RWPE2 (cell line): Measurements from ENCODE around the gene GLB1L2.

Experiments
- ATAC-seq: fragments of 200-7000 bp; cut with Tn5 transposase; 3 replicates; pipeline ENCODE4 v1.9.1; 2021; ENCODE audit warnings: low read depth
- DNase-seq: peaks from one replicate; pipeline ENCODE4 v3.0.0-alpha.2; 2020; ENCODE audit warnings: low spot score
- H3K27ac ChIP-seq: fragments of 450-650 bp; 2 replicates; pipeline ENCODE4 v1.5.1; 2017; ENCODE audit warnings: mild to moderate bottlenecking; ENCODE audit not compliant: poor library complexity, severe bottlenecking
- H3K27me3 ChIP-seq: fragments of 250-450 bp; sonication (Bioruptor Pico); 2 replicates; pipeline ENCODE4 v1.5.1; 2021; ENCODE audit warnings: mild to moderate bottlenecking, moderate library complexity; ENCODE audit not compliant: insufficient read depth, poor library complexity, severe bottlenecking
- H3K36me3 ChIP-seq: fragments of 250-450 bp; sonication (Bioruptor Pico); 2 replicates; pipeline ENCODE4 v1.5.1; 2020; ENCODE audit warnings: low read depth, mild to moderate bottlenecking, moderate library complexity
- H3K4me1 ChIP-seq: fragments of 250-450 bp; sonication (Bioruptor Pico); 2 replicates; pipeline ENCODE4 v1.5.1; 2021; ENCODE audit warnings: mild to moderate bottlenecking, moderate library complexity; ENCODE audit not compliant: insufficient read depth, poor library complexity, severe bottlenecking
- H3K4me3 ChIP-seq: fragments of 250-450 bp; sonication (Bioruptor Pico); 2 replicates; pipeline ENCODE4 v1.5.1; 2021; ENCODE audit warnings: mild to moderate bottlenecking, moderate library complexity; ENCODE audit not compliant: severe bottlenecking
- H3K9me3 ChIP-seq: fragments of 250-450 bp; sonication (Bioruptor Pico); 2 replicates; pipeline ENCODE4 v1.5.1; 2021; ENCODE audit warnings: mild to moderate bottlenecking, moderate library complexity; ENCODE audit not compliant: severe bottlenecking
- TF ChIP-seq, protein P1 (sequence below): fragments of 450-650 bp; IDR thresholded peaks from one replicate; pipeline ENCODE4 v1.5.1; 2017; ENCODE audit warnings: mild to moderate bottlenecking, moderate library complexity; ENCODE audit not compliant: poor library complexity, severe bottlenecking

Gene GLB1L2

DNA sequence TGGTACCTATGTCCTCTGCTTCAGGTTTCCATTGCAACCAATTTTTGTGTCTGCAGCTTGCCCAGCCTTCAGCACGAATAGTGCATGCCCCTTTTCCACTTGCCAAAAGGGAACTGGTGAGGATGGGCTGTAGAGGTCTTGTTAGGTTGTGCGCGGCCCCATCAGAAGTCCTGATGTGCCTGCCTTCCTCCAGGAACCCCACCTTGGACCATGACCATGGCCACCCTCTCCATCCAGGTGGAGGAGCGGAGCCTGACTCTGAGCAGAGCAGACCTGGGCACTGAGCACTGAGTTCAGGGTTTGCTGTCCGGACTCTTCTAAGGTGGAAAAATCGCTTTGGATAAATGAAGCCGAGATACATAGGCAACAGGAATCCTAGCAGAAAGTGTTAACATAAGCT, 6.9 kb downstream of the GLB1L2 start:
- H3K27me3 ChIP-seq, result no peaks in the 10 kb centered on the region
- DNase-seq (no peak), ATAC-seq (no peak)
- no peaks in the 10 kb centered on the region for H3K9me3 ChIP-seq
- no peaks in the 10 kb centered on the region for H3K4me1 ChIP-seq
- no peaks in the 10 kb centered on the region for H3K36me3 ChIP-seq
- H3K27ac ChIP-seq, result no peak overlapping the region
- TF ChIP-seq, protein P1, sequence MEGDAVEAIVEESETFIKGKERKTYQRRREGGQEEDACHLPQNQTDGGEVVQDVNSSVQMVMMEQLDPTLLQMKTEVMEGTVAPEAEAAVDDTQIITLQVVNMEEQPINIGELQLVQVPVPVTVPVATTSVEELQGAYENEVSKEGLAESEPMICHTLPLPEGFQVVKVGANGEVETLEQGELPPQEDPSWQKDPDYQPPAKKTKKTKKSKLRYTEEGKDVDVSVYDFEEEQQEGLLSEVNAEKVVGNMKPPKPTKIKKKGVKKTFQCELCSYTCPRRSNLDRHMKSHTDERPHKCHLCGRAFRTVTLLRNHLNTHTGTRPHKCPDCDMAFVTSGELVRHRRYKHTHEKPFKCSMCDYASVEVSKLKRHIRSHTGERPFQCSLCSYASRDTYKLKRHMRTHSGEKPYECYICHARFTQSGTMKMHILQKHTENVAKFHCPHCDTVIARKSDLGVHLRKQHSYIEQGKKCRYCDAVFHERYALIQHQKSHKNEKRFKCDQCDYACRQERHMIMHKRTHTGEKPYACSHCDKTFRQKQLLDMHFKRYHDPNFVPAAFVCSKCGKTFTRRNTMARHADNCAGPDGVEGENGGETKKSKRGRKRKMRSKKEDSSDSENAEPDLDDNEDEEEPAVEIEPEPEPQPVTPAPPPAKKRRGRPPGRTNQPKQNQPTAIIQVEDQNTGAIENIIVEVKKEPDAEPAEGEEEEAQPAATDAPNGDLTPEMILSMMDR, result no peak
- no peak overlapping the region for H3K4me3 ChIP-seq

DNA sequence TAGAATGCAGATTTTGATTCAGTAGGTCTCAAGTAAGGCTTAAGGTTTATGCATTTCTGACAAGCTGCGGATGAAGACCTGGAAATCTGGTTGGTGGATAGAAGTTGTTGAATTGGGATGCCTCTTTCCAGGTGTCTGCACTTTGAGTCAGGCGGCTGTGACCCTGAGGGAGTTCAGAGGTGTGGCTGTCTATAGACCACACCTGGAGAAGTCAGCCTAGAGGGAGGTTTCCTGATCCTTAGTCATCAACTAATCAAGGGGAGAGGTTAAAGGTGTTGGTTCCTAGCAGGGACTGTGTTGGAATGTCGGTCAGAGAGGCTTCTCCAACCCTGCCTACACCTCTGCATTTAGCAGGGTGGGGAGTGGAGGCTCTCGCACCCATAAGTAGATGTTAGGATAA, 8.0 kb downstream of the GLB1L2 start:
- H3K4me3 ChIP-seq, result no peak overlapping the region

DNA sequence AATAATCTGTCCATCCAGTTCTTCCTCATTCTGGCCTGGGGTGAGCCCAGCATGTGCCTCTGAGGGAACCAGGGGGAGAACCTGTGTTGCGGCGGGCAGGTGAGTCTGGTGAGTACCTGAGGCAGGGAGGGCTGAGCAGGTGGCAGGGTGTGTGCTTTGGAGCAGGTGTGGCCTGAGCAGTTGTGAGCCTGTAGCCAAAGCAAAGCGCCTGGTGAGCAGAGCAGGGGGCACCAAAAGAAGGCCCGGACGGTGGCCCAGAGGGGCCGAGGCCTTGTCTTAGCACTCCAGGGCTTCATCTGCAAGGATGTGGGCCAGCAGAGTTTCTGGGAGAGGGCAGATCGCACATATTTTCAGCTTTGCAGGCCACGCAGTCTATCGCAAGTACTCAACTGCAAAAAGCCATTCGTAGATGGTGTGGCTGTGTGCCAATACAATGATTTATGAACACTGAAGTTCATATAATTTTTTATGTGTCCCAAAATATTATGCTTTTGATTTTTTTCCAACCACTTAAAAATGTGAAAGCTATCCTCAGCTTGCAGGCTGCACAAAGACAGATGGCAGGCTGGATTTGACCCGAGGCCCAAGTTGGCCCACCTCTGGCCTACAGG, 8.7 kb downstream of the GLB1L2 start:
- H3K27ac ChIP-seq, result no peak overlapping the region
- TF ChIP-seq, protein P1, result no peak
- ATAC-seq (no peak), DNase-seq (no peak)
- no peaks in the 10 kb centered on the region for H3K36me3 ChIP-seq
- no peaks in the 10 kb centered on the region for H3K4me1 ChIP-seq
- H3K27me3 ChIP-seq, result no peaks in the 10 kb centered on the region
- no peaks in the 10 kb centered on the region for H3K9me3 ChIP-seq
- H3K4me3 ChIP-seq, result no peak overlapping the region

More for the DNA sequence above, 8.0 kb downstream of the GLB1L2 start:
- TF ChIP-seq, protein P1, result no peak
- H3K27ac ChIP-seq, result no peak overlapping the region
- H3K27me3 ChIP-seq, result no peaks in the 10 kb centered on the region
- no peaks in the 10 kb centered on the region for H3K4me1 ChIP-seq
- H3K9me3 ChIP-seq, result no peaks in the 10 kb centered on the region
- H3K36me3 ChIP-seq, result no peaks in the 10 kb centered on the region
- DNase-seq, result no peak
- ATAC-seq, result peak; percentile 74

DNA sequence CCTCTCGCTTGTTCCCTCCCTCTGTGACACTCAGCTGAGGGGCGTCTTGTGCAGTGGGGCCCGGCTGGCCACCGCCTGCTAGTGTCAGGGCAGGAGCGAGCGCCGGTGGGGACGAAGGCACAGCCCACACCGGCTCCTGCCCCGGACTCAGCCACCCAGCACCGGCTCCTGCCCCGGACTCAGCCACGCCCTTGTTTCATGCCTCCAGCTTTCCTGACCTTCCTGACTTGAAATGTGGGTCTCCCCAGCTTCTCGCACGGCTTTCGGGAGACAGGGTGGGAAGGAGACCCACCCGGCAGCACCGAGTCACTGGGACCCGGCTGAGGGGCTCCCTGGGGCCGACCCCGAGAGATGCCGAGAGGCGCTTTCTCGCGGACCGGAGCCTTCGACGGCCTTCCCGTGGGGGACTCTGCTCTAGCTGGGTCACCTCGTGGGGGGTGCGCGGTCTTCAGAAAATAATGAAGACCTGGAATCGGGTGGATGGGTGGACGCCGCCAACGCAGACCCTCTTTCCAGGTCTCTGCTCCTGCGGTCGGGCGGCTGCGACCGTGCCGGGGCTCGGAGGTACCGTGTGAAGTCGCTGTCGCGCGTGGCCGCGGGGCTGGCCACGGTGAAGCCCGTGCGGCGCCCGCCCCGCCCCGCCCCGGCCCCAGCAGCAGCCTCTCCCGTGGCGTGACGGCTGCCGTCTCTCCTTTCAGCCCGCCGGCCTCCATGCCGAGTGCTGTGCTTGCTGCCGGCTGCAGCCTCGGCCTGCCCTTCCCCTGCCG, 10.2 kb downstream of the GLB1L2 start:
- no peak for ATAC-seq

More for the DNA sequence above, 10.2 kb downstream of the GLB1L2 start:
- H3K4me3 ChIP-seq, result no peak overlapping the region
- TF ChIP-seq, protein P1, result no peak
- no peaks in the 10 kb centered on the region for H3K4me1 ChIP-seq
- no peaks in the 10 kb centered on the region for H3K9me3 ChIP-seq
- H3K27ac ChIP-seq, result no peak overlapping the region
- no peaks in the 10 kb centered on the region for H3K27me3 ChIP-seq
- H3K36me3 ChIP-seq, result no peaks in the 10 kb centered on the region
- DNase-seq, result no peak
